Hepatocyte (in vitro differentiated cells): Measurements from ENCODE around the gene GPR149. TPM values are rescaled to one million over a fixed set of nuclear protein-coding genes. Genes with fewer than 3 reads are reported as not detected.

Experiments used
- DNase-seq: peaks from one replicate; pipeline ENCODE4 v3.0.0-alpha.2; 2016; ENCODE audit warnings: low spot score
- H2AFZ ChIP-seq: fragments of 200-600 bp; sonication (generic); 2 replicates; pipeline ENCODE4 v1.6.0; 2016; ENCODE audit warnings: antibody characterized with exemption, mild to moderate bottlenecking
- H3K27ac ChIP-seq: fragments of 200-600 bp; sonication (generic); 2 replicates; pipeline ENCODE4 v1.5.1; 2016; ENCODE audit warnings: mild to moderate bottlenecking
- H3K27me3 ChIP-seq: fragments of 200-600 bp; sonication (generic); 2 replicates; pipeline ENCODE4 v1.6.1; 2016
- H3K36me3 ChIP-seq: fragments of 200-600 bp; sonication (generic); replicated peaks from 2 replicates; pipeline ENCODE4 v1.5.1; 2016; ENCODE audit warnings: low read depth; ENCODE audit not compliant: insufficient read depth
- H3K4me1 ChIP-seq: fragments of 200-600 bp; sonication (generic); 2 replicates; pipeline ENCODE4 v1.5.1; 2016; ENCODE audit warnings: mild to moderate bottlenecking, moderate library complexity; ENCODE audit not compliant: insufficient read depth
- H3K4me2 ChIP-seq: fragments of 200-600 bp; sonication (generic); 2 replicates; pipeline ENCODE4 v1.6.0; 2016
- H3K4me3 ChIP-seq: fragments of 200-600 bp; sonication (generic); 2 replicates; pipeline ENCODE4 v1.5.1; 2016; ENCODE audit warnings: mild to moderate bottlenecking
- H3K79me2 ChIP-seq: fragments of 200-600 bp; sonication (generic); 2 replicates; pipeline ENCODE4 v1.6.0; 2017; ENCODE audit warnings: mild to moderate bottlenecking
- H3K9me2 ChIP-seq: fragments of 200-600 bp; sonication (generic); replicated peaks from 2 replicates; pipeline ENCODE4 v1.6.0; 2017; ENCODE audit warnings: mild to moderate bottlenecking; ENCODE audit not compliant: insufficient read depth
- H3K9me3 ChIP-seq: fragments of 200-600 bp; sonication (generic); 2 replicates; pipeline ENCODE4 v1.5.1; 2016; ENCODE audit warnings: low read depth, mild to moderate bottlenecking
- H4K20me1 ChIP-seq: fragments of 200-600 bp; sonication (generic); 2 replicates; pipeline ENCODE4 v1.6.0; 2016; ENCODE audit warnings: mild to moderate bottlenecking; ENCODE audit not compliant: insufficient read depth, poor library complexity, severe bottlenecking
- EZH2 ChIP-seq: fragments of 200-600 bp; sonication (generic); IDR thresholded peaks from 2 replicates; pipeline ENCODE4 v1.6.1; 2016; ENCODE audit warnings: antibody characterized with exemption, mild to moderate bottlenecking, borderline replicate concordance
- EZH2phosphoT487 ChIP-seq: fragments of 200-600 bp; sonication (generic); IDR thresholded peaks from one replicate; pipeline ENCODE4 v1.6.1; 2018; ENCODE audit warnings: antibody characterized with exemption, mild to moderate bottlenecking, low read depth, moderate library complexity; ENCODE audit not compliant: unreplicated experiment, severe bottlenecking
- WGBS: methylation state at CpG from one replicate; pipeline ENCODE4 v1.1.6; 2016; ENCODE audit warnings: low lambda C conversion rate; ENCODE audit errors: missing lambda C conversion rate; 5-methylcytosine and 5-hydroxymethylcytosine counted together
- polyA plus RNA-seq: library from polyadenylated mRNA; unstranded; fragments of >200 nt; fragmentation: Nextera tagmentation; extraction: Ambion mirVana; gene quantifications from 2 replicates; pipeline ENCODE4 v1.2.1, GENCODE V29; 2016
- total RNA-seq: library from RNA; depleted of rRNA; stranded (reverse); fragments of >200 nt; gene quantifications from 2 replicates; pipeline ENCODE4 v1.2.3, GENCODE V29; 2014
- TF ChIP-seq, protein P1 (sequence below): fragments of 200-600 bp; sonication (generic); IDR thresholded peaks from 2 replicates; pipeline ENCODE4 v1.5.1; 2016; ENCODE audit warnings: antibody characterized with exemption, mild to moderate bottlenecking; ENCODE audit not compliant: poor library complexity

The GPR149 gene
- total and polyA plus RNA-seq, 2 experiments from 2014 or later: not detected

DNA sequence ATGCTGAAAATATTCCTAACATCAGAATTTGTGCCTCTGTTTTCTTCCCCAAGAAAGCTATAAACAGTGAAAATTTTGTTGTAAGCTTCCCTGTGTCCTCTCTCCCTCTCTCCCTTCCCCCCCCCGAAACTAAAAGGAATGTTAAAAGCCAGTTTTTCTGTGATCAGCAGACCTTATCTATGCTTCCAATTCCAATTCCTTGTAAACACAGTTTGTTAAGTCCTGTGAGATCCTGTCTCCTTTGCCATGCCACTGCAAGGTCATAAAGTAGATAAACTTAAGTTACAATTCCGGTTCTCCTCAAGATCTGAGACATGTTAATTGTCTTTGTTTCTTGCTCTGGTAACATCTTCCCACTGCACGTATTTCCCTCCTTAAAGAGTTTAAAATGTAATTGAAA is 62.8 kb downstream of the GPR149 start:
- H2AFZ ChIP-seq: peak overlapping the region; percentile 11
- TF ChIP-seq EZH2 (no peak), EZH2phosphoT487 (no peak)
- TF ChIP-seq, protein P1, sequence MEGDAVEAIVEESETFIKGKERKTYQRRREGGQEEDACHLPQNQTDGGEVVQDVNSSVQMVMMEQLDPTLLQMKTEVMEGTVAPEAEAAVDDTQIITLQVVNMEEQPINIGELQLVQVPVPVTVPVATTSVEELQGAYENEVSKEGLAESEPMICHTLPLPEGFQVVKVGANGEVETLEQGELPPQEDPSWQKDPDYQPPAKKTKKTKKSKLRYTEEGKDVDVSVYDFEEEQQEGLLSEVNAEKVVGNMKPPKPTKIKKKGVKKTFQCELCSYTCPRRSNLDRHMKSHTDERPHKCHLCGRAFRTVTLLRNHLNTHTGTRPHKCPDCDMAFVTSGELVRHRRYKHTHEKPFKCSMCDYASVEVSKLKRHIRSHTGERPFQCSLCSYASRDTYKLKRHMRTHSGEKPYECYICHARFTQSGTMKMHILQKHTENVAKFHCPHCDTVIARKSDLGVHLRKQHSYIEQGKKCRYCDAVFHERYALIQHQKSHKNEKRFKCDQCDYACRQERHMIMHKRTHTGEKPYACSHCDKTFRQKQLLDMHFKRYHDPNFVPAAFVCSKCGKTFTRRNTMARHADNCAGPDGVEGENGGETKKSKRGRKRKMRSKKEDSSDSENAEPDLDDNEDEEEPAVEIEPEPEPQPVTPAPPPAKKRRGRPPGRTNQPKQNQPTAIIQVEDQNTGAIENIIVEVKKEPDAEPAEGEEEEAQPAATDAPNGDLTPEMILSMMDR: no peak

DNA sequence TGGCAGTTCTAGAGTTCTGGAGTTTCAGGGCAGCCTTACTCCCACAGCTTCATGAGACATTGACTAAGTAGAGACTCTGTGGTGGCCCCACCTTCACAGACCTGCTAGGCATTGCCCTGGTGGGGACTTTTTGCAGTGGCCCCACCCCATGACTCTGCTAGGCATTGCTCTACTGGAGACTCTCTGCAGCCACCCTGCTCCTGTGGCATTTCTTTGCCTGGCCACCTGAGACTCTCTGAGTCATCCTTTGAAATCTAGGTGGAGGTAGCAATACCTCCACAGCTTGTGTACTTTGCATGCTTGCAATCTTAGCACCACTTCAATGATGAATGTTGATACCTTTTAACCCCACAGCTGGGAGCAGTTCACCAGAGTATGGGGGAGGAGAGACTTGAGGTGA is 65.1 kb downstream of the GPR149 start:
- Histone ChIP-seq H3K9me3 (no peaks in the 10 kb centered on the region), H3K27me3 (no peaks in the 10 kb centered on the region), H3K9me2 (no peaks in the 10 kb centered on the region), H3K27ac (peak overlapping the region; percentile 40), H3K4me3 (no peak overlapping the region), H3K79me2 (no peaks in the 10 kb centered on the region), H3K36me3 (no peaks in the 10 kb centered on the region), H4K20me1 (no peaks in the 10 kb centered on the region), H2AFZ (no peak overlapping the region), H3K4me2 (no peak overlapping the region), H3K4me1 (no peaks in the 10 kb centered on the region)
- peak; percentile 52 for DNase-seq
- TF ChIP-seq, protein P1: no peak
- TF ChIP-seq EZH2phosphoT487 (no peak), EZH2 (no peak)

More for the DNA sequence above, 62.8 kb downstream of the GPR149 start:
- peak overlapping the region; percentile 20 for H3K27ac ChIP-seq
- 5% methylated on average over 3 of the region's 3 CpGs for WGBS
- no peaks in the 10 kb centered on the region for H3K36me3 ChIP-seq
- no peaks in the 10 kb centered on the region for H3K9me2 ChIP-seq
- H3K4me1 ChIP-seq: no peaks in the 10 kb centered on the region
- peak overlapping the region; percentile 54 for H3K4me2 ChIP-seq
- H3K4me3 ChIP-seq: no peak overlapping the region
- no peaks in the 10 kb centered on the region for H3K27me3 ChIP-seq
- H4K20me1 ChIP-seq: no peaks in the 10 kb centered on the region
- no peaks in the 10 kb centered on the region for H3K79me2 ChIP-seq
- no peaks in the 10 kb centered on the region for H3K9me3 ChIP-seq
- no peak for DNase-seq

DNA sequence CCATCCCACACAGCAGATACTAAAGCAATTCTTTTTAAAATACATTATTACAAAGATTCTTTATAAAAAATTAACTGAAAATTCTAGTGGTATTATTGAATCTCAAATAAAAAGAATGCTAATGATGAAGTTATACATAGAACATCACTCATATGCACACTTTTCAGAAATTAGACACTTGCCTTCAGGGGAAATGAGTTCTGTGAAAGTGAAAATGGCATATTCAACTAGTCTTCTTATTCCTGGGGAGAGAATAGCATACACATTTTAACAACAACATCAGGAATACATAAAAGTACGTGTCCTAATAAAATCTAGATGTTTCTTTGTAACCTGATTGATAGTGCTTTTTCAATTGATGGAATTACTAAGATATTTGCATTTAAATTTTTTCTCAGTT is 68.9 kb downstream of the GPR149 start:
- Histone ChIP-seq H3K4me3 (no peak overlapping the region), H3K36me3 (no peaks in the 10 kb centered on the region)
- 87% methylated on average over 1 of the region's 1 CpG for WGBS

More for the DNA sequence above, 68.9 kb downstream of the GPR149 start:
- H3K9me3 ChIP-seq: no peaks in the 10 kb centered on the region
- H3K27ac ChIP-seq: no peak overlapping the region
- H3K9me2 ChIP-seq: no peaks in the 10 kb centered on the region
- H2AFZ ChIP-seq: no peak overlapping the region
- no peak for DNase-seq
- TF ChIP-seq EZH2phosphoT487: no peak
- TF ChIP-seq, protein P1: no peak
- H3K27me3 ChIP-seq: no peaks in the 10 kb centered on the region
- no peaks in the 10 kb centered on the region for H3K79me2 ChIP-seq
- H4K20me1 ChIP-seq: no peaks in the 10 kb centered on the region
- no peaks in the 10 kb centered on the region for H3K4me1 ChIP-seq
- H3K4me2 ChIP-seq: no peak overlapping the region
